Forelimb muscle (tissue), 1 donor: ENCODE results near the gene CCDC9B. TPM values are rescaled to one million over a fixed set of nuclear protein-coding genes. Genes with fewer than 3 reads are reported as not detected.

ENCODE experiments used
- DNase-seq: peaks from one replicate; pipeline ENCODE4 v3.0.0-alpha.2; 2013; ENCODE audit warnings: low read depth
- polyA plus RNA-seq: library from polyadenylated mRNA; unstranded; fragments of 120-200 nt; gene quantifications from one replicate; pipeline ENCODE4 v1.2.1, GENCODE V29; 2013; ENCODE audit not compliant: insufficient read length

The CCDC9B gene
- polyA plus RNA-seq, 1 donor: 17.0 TPM

DNA sequence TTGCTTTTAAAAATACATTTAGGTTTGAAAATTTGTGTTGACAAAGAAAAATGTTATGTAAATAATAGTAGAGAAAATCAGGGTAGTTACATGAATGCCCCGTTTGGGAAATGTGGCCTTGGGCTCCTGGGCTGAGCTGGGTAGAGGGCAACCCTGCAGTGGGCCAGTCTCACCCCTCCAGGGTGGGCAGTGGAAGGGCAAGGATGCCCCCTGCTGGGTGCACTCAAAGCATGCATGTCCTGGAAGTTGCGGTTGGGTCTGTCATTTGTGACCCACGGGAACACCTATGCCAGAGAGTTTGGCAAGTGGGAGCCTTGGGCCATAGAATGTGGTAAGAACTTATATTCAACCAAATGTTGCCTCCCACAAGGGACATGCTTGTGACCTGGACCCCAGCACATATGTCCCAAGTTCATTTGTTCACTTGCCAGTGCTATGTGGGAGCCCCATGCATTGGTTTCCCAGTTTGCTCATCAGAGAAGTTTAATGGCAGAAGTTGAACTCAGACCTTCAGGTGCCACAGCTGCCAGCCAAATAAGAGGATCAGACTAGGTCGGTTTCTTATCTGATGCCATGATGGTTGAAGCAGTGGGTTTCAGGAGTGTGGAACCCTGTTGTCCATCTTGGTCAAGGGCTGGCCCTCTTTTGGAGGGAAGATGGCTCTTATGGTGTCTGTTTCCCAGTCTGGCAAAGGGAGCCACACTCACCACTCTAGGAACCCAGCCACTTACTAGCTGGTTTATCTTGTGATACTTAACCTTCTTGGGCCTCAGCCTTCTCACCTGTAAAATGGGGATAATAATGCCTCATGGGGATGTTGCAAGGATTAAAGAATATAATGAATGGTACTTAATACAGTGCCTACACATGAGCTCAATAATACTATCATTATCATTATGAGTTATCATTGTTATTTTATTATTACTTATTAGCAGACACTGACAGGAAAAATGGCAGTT, 30.5 kb downstream of the CCDC9B start:
- no peak for DNase-seq

- no peak for DNase-seq
Measured at GRCh38 chr15:40309344-40309862, 31.3 kb downstream of the CCDC9B start.

DNA sequence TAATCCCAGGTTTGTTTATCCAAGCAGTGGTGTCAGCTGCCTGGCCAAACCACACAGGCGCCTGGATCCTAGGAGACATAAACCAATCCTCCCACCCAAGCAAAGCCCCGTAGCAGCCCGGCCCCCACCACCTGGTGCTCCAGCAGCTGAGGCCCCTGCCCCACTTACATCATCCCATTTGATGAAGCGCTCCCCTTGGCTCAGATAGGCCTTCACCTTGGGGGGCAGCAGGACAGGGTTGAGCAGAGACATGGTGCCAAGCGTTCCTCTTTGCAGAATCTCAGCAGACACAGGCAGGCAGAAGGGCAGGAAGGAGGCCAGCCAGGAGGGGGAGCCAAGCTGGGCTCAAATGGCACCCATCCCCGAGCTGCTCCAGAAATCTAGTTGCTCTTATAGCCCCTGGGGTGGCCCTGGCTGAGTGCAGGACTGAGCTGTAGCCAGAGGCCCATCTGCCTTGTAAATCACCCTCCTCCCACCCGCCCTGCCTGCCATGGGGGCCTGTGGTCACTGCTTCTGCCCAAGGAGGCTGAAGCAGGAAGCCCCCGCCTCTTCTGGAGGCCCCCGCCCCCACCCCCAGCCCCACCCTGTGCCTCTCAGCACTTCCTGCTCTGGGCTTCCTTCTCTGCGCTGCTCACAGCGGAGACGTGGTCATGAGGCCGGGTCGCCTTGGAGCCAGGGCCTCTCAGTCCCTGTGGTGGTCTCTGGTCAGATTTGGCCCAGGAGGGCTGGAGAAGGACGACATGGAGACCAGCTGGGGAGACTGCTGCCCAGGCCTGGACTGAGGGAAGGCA, 33.1 kb downstream of the CCDC9B start, which contains the start of gene PLCB2:
Gene PLCB2, minus strand, starts transcription at position 515 of the 791 bp plus-strand sequence. Its CDS starts 263 bp downstream, at position 252.
- no peak for DNase-seq

DNA sequence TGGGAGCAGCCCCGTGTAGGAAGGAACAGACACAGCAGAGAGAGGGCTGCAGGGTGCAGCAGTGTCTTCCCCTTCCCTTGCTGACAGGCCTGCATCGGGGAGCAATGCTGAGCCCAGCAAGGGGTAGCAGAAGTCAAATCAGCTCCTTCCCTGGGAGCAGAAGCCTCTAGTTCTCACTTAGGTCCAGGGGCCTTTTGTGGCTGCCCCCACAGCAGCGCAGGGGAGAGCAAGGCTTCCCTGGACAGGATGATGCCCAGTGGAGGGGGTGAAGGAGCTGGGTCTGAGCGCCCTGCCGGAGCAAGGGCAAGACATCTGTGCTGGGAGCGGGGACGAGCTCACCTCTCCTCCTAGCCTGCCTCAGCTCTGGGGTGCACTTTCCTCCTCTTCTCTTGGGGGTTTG, 33.8 kb downstream of the CCDC9B start:
- DNase-seq: no peak

DNA sequence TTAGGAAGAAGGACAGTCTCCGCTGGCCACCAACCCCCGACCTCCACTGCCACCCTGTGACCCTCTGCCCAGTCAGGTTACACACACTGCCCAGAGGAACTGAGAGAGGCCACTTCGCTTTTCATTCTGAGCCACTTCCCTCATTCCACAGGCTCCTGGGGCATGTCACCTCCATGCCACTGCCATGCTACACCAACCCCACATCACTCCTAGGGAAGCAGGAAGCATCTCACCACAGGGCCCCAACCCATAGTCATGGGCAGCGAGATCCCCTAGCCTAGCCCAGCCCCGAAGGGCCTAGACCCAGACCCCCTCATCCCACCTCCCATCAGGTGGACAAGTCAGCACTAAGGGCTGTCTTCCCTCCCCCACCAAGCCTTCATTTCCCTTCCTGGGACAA, 34.4 kb downstream of the CCDC9B start:
- no peak for DNase-seq

DNA sequence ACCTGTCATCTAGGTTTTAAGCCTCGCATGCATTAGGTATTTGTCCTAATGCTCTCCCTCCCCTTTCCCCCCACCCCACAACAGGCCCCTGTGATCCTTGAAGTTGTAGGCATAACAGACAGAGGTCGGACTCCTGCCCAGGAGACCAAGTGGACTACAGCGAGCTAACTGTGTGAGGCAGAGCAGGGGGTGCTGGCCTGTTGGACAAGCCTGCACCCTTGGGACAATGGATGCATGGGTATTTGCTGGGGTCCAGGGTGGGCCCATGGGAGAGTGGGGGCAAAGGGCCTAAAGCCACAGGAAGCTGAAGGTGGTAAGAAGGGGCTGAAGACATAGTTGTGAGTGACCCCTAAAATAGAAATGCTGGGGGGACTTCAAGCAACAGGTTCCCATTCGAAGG, 35.5 kb downstream of the CCDC9B start:
- DNase-seq: no peak

GRCh38 chr15:40303576-40303975, 37.2 kb downstream of the CCDC9B start:
- DNase-seq: no peak

DNA sequence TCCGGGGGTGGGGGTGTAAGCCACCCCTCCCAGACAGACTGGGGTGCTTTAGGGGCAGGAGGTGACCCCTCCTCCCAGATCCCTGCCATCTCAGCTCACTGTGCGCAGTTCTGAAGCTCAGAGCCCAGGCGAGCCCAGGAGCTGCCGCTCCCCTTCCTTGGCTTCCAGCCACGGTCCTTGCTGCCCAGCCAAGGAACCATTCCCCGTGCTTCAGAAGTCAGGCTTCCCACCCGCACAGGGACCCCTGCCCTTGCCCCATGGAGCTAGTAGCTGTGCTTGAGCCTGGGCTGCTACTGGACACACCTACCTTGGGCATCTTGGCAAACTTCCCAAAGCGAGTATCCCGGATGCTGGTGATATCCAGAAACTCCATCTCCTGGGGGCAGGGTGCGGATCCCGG, 37.8 kb downstream of the CCDC9B start:
- no peak for DNase-seq

- DNase-seq: no peak
Measured at GRCh38 chr15:40302288-40302886, 38.4 kb downstream of the CCDC9B start.

- DNase-seq: no peak
Measured at GRCh38 chr15:40301467-40302179, 39.1 kb downstream of the CCDC9B start.

DNA sequence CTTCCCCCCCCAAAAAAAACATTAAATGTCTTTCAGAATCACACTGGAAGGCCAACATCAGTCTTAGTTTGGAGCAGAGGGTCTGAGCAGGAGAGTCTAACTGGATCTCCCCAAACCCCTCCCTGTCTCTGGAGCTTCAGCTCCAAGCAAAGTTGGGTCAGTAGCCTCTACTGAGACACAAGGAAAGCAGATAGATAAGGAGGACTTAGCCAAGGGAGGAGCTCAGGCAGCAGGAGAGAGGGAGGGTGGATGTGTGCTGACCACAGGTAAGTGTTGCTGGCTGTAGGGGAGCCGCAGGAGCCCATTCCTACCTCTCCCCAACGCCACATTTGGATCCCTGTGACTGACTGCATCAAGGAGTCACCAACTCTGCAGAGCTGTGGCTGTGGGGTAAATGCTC, 40.0 kb downstream of the CCDC9B start:
- DNase-seq: no peak

- DNase-seq: no peak
Measured at GRCh38 chr15:40300367-40300766, 40.4 kb downstream of the CCDC9B start.

- DNase-seq: no peak
Measured at GRCh38 chr15:40298216-40298935, 42.4 kb downstream of the CCDC9B start.

DNA sequence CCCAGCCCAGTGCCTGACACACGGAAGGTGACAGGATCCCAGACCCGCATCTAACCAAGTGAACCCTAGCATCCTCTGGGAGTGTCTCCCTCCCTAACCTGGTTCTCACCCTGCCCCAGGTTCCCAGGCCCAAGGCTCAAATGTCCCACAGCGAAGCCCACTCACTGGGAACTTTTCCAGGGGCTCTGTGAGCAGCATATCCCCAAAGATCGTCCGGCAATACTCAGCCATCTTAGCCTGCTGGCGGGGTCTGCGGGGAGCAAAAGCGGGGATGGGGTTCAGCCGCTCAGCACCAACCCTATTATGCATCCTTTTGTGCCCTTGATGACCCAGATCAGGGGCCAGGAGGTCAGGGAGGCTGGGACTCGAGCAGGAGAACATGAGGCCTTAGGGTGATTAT, 43.4 kb downstream of the CCDC9B start:
- no peak for DNase-seq

DNA sequence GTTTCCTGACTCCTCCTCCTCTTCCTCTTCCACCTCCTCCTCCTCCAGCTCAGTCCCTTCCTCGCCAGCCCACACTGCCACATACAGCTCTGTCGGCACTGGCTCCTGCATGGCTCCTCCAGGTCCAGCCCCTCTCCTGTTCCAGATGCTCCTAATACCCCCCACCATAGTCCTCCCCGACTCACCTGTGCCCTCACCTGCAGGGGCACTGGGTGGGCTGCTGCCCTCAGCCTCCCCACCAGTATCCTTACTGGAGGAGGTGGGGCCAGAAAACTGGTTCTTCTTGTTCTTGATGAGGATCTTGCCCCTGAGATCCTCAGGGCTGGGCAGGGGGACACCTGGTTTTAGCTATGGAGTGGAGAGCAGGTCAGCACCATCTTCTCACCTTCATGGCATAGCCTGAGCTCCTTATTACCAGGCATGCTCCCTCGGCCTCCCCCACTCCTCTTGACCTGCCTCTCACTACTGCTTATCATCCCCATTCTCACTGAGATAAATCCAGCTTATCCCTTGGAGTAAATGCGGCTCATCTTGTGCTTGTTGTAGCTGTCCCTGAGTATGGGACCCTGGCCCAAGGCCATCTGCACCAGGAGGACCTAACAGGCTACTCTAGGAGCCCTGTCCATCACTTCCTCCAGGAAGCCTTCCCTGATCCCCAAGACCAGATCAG, 44.0 kb downstream of the CCDC9B start:
- no peak for DNase-seq

GRCh38 chr15:40295877-40296560, 44.7 kb downstream of the CCDC9B start:
- no peak for DNase-seq

- no peak for DNase-seq
Measured at GRCh38 chr15:40295297-40295696, 45.4 kb downstream of the CCDC9B start.

DNA sequence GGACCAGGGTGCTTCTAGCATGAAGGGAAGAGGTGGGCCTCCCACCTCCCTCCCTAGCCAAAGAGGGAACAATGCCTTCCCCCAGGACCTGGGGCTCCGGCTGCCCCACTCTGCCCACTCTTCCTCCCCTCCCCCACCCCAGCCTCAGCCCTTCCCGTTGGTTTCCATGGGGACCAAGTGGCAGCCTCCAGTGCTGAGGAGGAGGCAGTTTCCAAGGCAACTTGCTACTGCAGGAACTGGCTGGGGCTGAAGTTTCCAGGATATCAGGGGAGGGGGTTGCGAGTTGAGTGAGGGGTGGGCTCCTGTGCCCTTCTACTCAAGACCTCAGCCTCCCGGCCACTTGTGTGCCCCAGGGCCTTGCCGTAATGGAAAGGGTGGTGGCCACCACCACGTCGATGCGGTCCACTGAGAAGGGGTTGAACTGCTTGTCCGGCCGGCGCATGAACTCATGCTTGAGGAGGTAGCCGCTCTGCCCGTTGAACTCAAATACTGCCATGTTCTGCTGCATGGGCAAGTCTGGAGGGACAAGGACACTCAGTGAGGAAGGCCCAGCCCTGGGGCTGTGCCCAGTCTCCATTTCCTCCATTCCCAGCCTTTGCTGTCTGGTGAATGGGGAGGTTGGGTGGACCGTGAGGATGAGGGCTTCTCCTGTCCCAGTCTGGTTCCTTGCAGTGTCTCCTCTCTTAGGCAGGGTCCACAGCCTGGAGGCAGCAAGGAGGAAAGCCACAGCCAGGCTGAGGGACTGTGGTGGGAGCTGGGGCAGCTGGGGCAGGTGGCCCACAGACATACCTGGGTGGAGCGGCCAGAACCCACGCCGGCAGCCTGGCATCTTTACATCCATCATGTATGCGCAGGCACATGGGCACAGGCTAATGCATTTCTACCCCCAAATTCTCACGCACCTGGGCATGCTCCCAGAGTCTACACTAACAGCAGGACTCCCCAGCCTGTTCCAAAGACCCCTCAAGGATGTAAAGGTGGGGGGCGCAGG, 46.5 kb downstream of the CCDC9B start:
- no peak for DNase-seq
